K562 (cell line): Measurements from ENCODE around the gene ACO2. TPM values are rescaled to one million over a fixed set of nuclear protein-coding genes. Genes with fewer than 3 reads are reported as not detected.

ENCODE experiments used
- ATAC-seq: fragments of 200-7000 bp; cut with Tn5 transposase; 3 replicates; pipeline ENCODE4 v1.9.1; 2020; ENCODE audit warnings: moderate library complexity
- Bru-seq: library from RNA; stranded (reverse); fragments of 400-500 nt; gene quantifications from one replicate; lab custom pipeline; 2021; lab: Mats Ljungman, UMichigan
- BruChase-seq, 2 experiments: library from RNA; stranded (reverse); fragments of 400-500 nt; gene quantifications; one replicate each; lab custom pipeline; 2021; lab: Mats Ljungman, UMichigan
- BruUV-seq: library from RNA; stranded (reverse); fragments of 400-500 nt; replicated peaks from 2 replicates; lab custom pipeline; 2021; lab: Mats Ljungman, UMichigan
- CTCF ChIA-PET: fragments of 300-600 bp; formaldehyde crosslinking; extraction: SDS; loops from one replicate; lab custom pipeline; 2021; ENCODE audit warnings: low intra/inter-chr PET ratio; lab: Yijun Ruan, JAX
- POLR2A ChIA-PET: fragments of 300-600, 350-650 bp; sonication (Branson Sonifier 250); formaldehyde crosslinking; extraction: SDS; loops from one replicate; lab custom pipeline; 2021; ENCODE audit warnings: antibody characterized with exemption, inconsistent platforms; lab: Yijun Ruan, JAX
- DNase-seq, 4 experiments: peaks; one replicate each; pipeline versions ENCODE4 v3.0.0 to v3.0.0-alpha.2; 2011 to 2018; ENCODE audit warnings: low spot score in 3 of 4, mixed read lengths in 3 of 4; ENCODE audit errors: extremely low read depth in 1 of 4
- FAIRE-seq: peaks from 2 replicates; lab custom pipeline; 2011; peaks lifted over from hg19 to GRCh38; lab: Jason Lieb, UNC
- H2AFZ ChIP-seq: 2 replicates; pipeline ENCODE4 v1.6.0; 2011; ENCODE audit warnings: low read depth, low read length, control low read depth, inconsistent platforms
- H3K27ac ChIP-seq: fragments of 200-600 bp; 3 replicates; pipeline ENCODE4 v1.8.0; 2011; ENCODE audit warnings: low read depth, mild to moderate bottlenecking, control low read depth, inconsistent platforms, low read length, moderate library complexity, mixed read lengths; ENCODE audit errors: extremely low read depth
- H3K27me3 ChIP-seq, 2 experiments: fragments of 300-600 bp in 1 of 2; 2 replicates in 1 of 2; 3 replicates in 1 of 2; pipeline versions ENCODE4 v1.6.0 to v1.8.0; 2011; ENCODE audit warnings: inconsistent platforms in 2 of 2, low read length in 2 of 2, mild to moderate bottlenecking in 1 of 2, mixed read lengths in 1 of 2, moderate library complexity in 1 of 2; ENCODE audit not compliant: control insufficient read depth in 2 of 2, insufficient read depth in 2 of 2
- H3K36me3 ChIP-seq: fragments of 300-600 bp; 3 replicates; pipeline ENCODE4 v1.8.0; 2011; ENCODE audit warnings: mild to moderate bottlenecking, low read length, inconsistent platforms; ENCODE audit not compliant: control insufficient read depth, insufficient read depth
- H3K4me1 ChIP-seq, 2 experiments: fragments of 200-600 bp in 1 of 2; replicated peaks in 1 of 2; 2 replicates in 1 of 2; 3 replicates in 1 of 2; pipeline versions ENCODE4 v1.5.1 to v1.8.0; 2011; ENCODE audit warnings: inconsistent platforms in 2 of 2, low read length in 2 of 2, mild to moderate bottlenecking in 1 of 2, mixed read lengths in 1 of 2, moderate library complexity in 1 of 2; ENCODE audit not compliant: control insufficient read depth in 2 of 2, insufficient read depth in 2 of 2
- H3K4me2 ChIP-seq: 2 replicates; pipeline ENCODE4 v1.6.1; 2011; ENCODE audit warnings: low read length, control low read depth, inconsistent platforms, mixed read lengths; ENCODE audit not compliant: insufficient read depth
- H3K4me3 ChIP-seq: fragments of 200-600 bp; sonication (generic), shearing (Covaris generic); 2 replicates; pipeline ENCODE4 v1.5.1; 2016; ENCODE audit warnings: control low read depth, inconsistent platforms
- H3K79me2 ChIP-seq: fragments of 200-600 bp; 3 replicates; pipeline ENCODE4 v1.8.0; 2011; ENCODE audit warnings: low read length, inconsistent platforms; ENCODE audit not compliant: control insufficient read depth, insufficient read depth
- H3K9ac ChIP-seq, 2 experiments: 2 replicates each; pipeline versions ENCODE4 v1.6.0 to v1.6.1; 2011; ENCODE audit warnings: low read depth in 2 of 2, low read length in 2 of 2, control low read depth in 1 of 2, inconsistent platforms in 1 of 2, mild to moderate bottlenecking in 1 of 2, mixed read lengths in 1 of 2; ENCODE audit not compliant: insufficient read depth in 1 of 2
- H3K9me1 ChIP-seq: one replicate; pipeline ENCODE4 v1.6.0; 2011; ENCODE audit warnings: inconsistent platforms, mild to moderate bottlenecking, low read length, moderate library complexity; ENCODE audit not compliant: control insufficient read depth, insufficient read depth
- H3K9me3 ChIP-seq: replicated peaks from 2 replicates; pipeline ENCODE4 v1.5.1; 2011; ENCODE audit warnings: low read depth, low read length, inconsistent platforms; ENCODE audit not compliant: control insufficient read depth, insufficient read depth
- H4K20me1 ChIP-seq: replicated peaks from 2 replicates; pipeline ENCODE4 v1.6.1; 2011; ENCODE audit warnings: low read length, inconsistent platforms, mixed read lengths; ENCODE audit not compliant: control insufficient read depth, insufficient read depth
- ETV1 ChIP-seq: fragments of 450-650 bp; conservative IDR thresholded peaks from 2 replicates; pipeline ENCODE4 v1.6.1; 2016; ENCODE audit warnings: missing genetic modification characterization, control low read depth, low read depth, missing compliant biosample characterization
- FOXA1 ChIP-seq: fragments of 450-650 bp; IDR thresholded peaks from 2 replicates; pipeline ENCODE4 v1.6.1; 2016; ENCODE audit warnings: mild to moderate bottlenecking, borderline replicate concordance
- GATAD2B ChIP-seq: fragments of 450-650 bp; IDR thresholded peaks from 2 replicates; pipeline ENCODE4 v1.6.1; 2017; ENCODE audit warnings: mild to moderate bottlenecking, borderline replicate concordance
- HDGF ChIP-seq: fragments of 450-650 bp; IDR thresholded peaks from 2 replicates; pipeline ENCODE4 v1.6.1; 2016
- HOXB6 ChIP-seq: fragments of 250-450 bp; sonication (Bioruptor Pico); IDR thresholded peaks from 2 replicates; pipeline ENCODE4 v1.5.1; 2022; ENCODE audit warnings: mild to moderate bottlenecking, borderline replicate concordance
- MBD1 ChIP-seq: fragments of 250-450 bp; sonication (Bioruptor Pico); IDR thresholded peaks from 2 replicates; pipeline ENCODE4 v1.8.0; 2022; ENCODE audit warnings: inconsistent platforms
- NONO ChIP-seq, 2 experiments: fragments of 200-400 bp in 1 of 2; fragments of 450-650 bp in 1 of 2; formaldehyde crosslinking in 1 of 2; IDR thresholded peaks; 2 replicates each; pipeline ENCODE4 v1.6.1; 2017; ENCODE audit warnings: low read depth in 2 of 2, mild to moderate bottlenecking in 2 of 2, moderate library complexity in 2 of 2, low read length in 1 of 2
- NR3C1 ChIP-seq: sonication (generic); formaldehyde crosslinking; IDR thresholded peaks from 2 replicates; pipeline ENCODE4 v1.8.1; 2022; ENCODE audit warnings: missing genetic modification reagents
- SREBF2 ChIP-seq: sonication (generic); formaldehyde crosslinking; IDR thresholded peaks from 2 replicates; pipeline ENCODE4 v1.4.0; 2020; ENCODE audit warnings: mild to moderate bottlenecking, missing genetic modification reagents
- ZBTB8A ChIP-seq: fragments of 450-650 bp; IDR thresholded peaks from 2 replicates; pipeline ENCODE4 v1.6.1; 2018; ENCODE audit warnings: mild to moderate bottlenecking, moderate library complexity; ENCODE audit not compliant: partially characterized antibody
- ZNF146 ChIP-seq: IDR thresholded peaks from one replicate; pipeline ENCODE4 v1.6.1; 2018; ENCODE audit warnings: missing compliant biosample characterization; ENCODE audit not compliant: unreplicated experiment
- ZNF232 ChIP-seq: sonication (generic); formaldehyde crosslinking; IDR thresholded peaks from 2 replicates; pipeline ENCODE4 v1.8.0; 2022; ENCODE audit warnings: mild to moderate bottlenecking, missing genetic modification reagents
- ZNF444 ChIP-seq: fragments of 250-450 bp; sonication (Bioruptor Pico); IDR thresholded peaks from 2 replicates; pipeline ENCODE4 v1.4.0; 2020; ENCODE audit warnings: mild to moderate bottlenecking, moderate library complexity
- ZNF583 ChIP-seq: fragments of 250-450 bp; sonication (Bioruptor Pico); IDR thresholded peaks from 2 replicates; pipeline ENCODE4 v1.4.0; 2020
- WGBS: fragments of 100-300 bp; shearing (Covaris generic); methylation state at CpG from one replicate; pipeline ENCODE4 v1.1.6; 2016; ENCODE audit warnings: low coverage, mixed read lengths; ENCODE audit not compliant: insufficient coverage; ENCODE audit errors: missing lambda C conversion rate; 5-methylcytosine and 5-hydroxymethylcytosine counted together
- in situ Hi-C: fragments of 300-500 bp; cut with MboI; formaldehyde crosslinking; loops from 4 replicates; pipeline ENCODE4 v1.15.0; 2018; ENCODE audit warnings: inconsistent platforms, mixed read lengths
- intact Hi-C: fragments of 100-400 bp; cut with micrococcal nuclease; formaldehyde crosslinking; loops from 2 replicates; pipeline ENCODE4 v1.14.2; 2022
- long read RNA-seq, 3 experiments: library from polyadenylated mRNA in 2 of 3; library from RNA in 1 of 3; unstranded in 2 of 3; stranded (forward) in 1 of 3; transcript quantifications; one replicate each; pipeline ENCODE4 v2.0.0, GENCODE V29; 2019 to 2022
- polyA minus RNA-seq, 3 experiments: library from RNA; depleted of rRNA, polyadenylated mRNA; stranded (reverse); fragments of >200 nt; gene quantifications; 2 replicates each; pipeline ENCODE4 v1.2.3, GENCODE V29; 2011
- polyA plus RNA-seq, 8 experiments: library from polyadenylated mRNA; depleted of rRNA in 4 of 8; stranded (reverse) in 5 of 8; unstranded in 3 of 8; fragments of >200 nt; fragmentation: Nextera tagmentation in 2 of 8; fragmentation: Illumina TruSeq in 1 of 8; extraction: Ambion mirVana in 2 of 8; extraction: Trizol in 1 of 8; gene quantifications; 2 replicates each; pipeline versions ENCODE4 v1.2.1 to v1.2.3, GENCODE V29; 2011 to 2014; ENCODE audit warnings: inconsistent platforms in 1 of 8, missing spikeins in 1 of 8
- total RNA-seq, 7 experiments: library from RNA; depleted of rRNA in 6 of 7; stranded (reverse); fragments of >200 nt in 6 of 7; fragmentation: Illumina TruSeq in 2 of 7; extraction: Trizol in 2 of 7; gene quantifications; 2 replicates each; pipeline versions ENCODE4 v1.2.1 to v1.2.3, GENCODE V29; 2011 to 2021; ENCODE audit warnings: low replicate concordance in 1 of 7

Gene ACO2
- total RNA-seq (2011; cell fraction: chromatin; rRNA removed; ENCODE audit: low replicate concordance): 66.8 and 134 TPM in 2 replicates
- 96.2 and 100 TPM in 2 replicates for total RNA-seq (2011; cell fraction: nucleolus; rRNA removed)
- 83.8 and 84.8 TPM in 2 replicates for total RNA-seq (2011; cell fraction: nucleoplasm; rRNA removed)
- 84.1 and 116 TPM in 2 replicates for total RNA-seq (2014; rRNA removed)
- total RNA-seq (2014; rRNA removed; fragmentation: Illumina TruSeq; extraction: Trizol): 34.1 and 42.1 TPM in 2 replicates
- 52.5 and 53.3 TPM in 2 replicates for total RNA-seq (2015; rRNA removed; fragmentation: Illumina TruSeq; extraction: Trizol)
- total RNA-seq (2021): 117 and 119 TPM in 2 replicates
- 17.0 and 41.7 TPM in 2 replicates for polyA plus RNA-seq (2011; rRNA removed)
- polyA plus RNA-seq (2011; cell fraction: cytosol; rRNA removed): 32.6 and 36.3 TPM in 2 replicates
- 119 and 126 TPM in 2 replicates for polyA plus RNA-seq (2011; cell fraction: nucleus; rRNA removed)
- 86.0 and 125 TPM in 2 replicates for polyA plus RNA-seq (2012)
- 109 and 111 TPM in 2 replicates for polyA plus RNA-seq (2014; fragmentation: Illumina TruSeq; extraction: Trizol)
- polyA plus RNA-seq (2014; fragmentation: Nextera tagmentation; extraction: Ambion mirVana): 10 to 100 TPM; 16.2 to 28.7 TPM
- 43.2 and 54.6 TPM in 2 replicates for polyA plus RNA-seq (2014; rRNA removed)
- polyA minus RNA-seq (2011; rRNA and poly(A)+ RNA removed): 14.8 and 25.3 TPM in 2 replicates
- polyA minus RNA-seq (2011; cell fraction: cytosol; rRNA and poly(A)+ RNA removed): 42.2 and 69.6 TPM in 2 replicates
- polyA minus RNA-seq (2011; cell fraction: nucleus; rRNA and poly(A)+ RNA removed): 39.7 and 49.1 TPM in 2 replicates
- percentile 74 among the genes with signal in this experiment for Bru-seq, nascent RNA
- BruChase-seq, experiment 1, labeled RNA remaining after a 2-hour chase: percentile 78 among the genes with signal in this experiment
- percentile 76 among the genes with signal in this experiment for BruChase-seq, experiment 2, labeled RNA remaining after a 6-hour chase
- long read RNA-seq, experiment 1, transcript ACO2-201 (18 exons, 2,741 nt): major isoform, 180 of 377 reads
- long read RNA-seq, experiment 1, partial matches to known transcripts: 122 of 377 reads
- long read RNA-seq, experiment 1, other reads (novel, unspliced or antisense): 75 of 377 reads
- long read RNA-seq, experiment 2, transcript ACO2-201 (18 exons, 2,741 nt): major isoform, 72 of 180 reads
- long read RNA-seq, experiment 2, partial matches to known transcripts: 71 of 180 reads
- long read RNA-seq, experiment 2, other reads (novel, unspliced or antisense): 37 of 180 reads
- long read RNA-seq, experiment 3, transcript ACO2-201 (18 exons, 2,741 nt): major isoform, 74 of 116 reads
- long read RNA-seq, experiment 3, partial matches to known transcripts: 29 of 116 reads
- long read RNA-seq, experiment 3, other reads (novel, unspliced or antisense): 13 of 116 reads

GRCh38 chr22:41468381-41469217 lies at the start of gene ACO2, which contains the start of gene PHF5A:
ACO2 (plus strand) TSS chr22:41469117; CDS start chr22:41469147, 30 bp downstream.
PHF5A (minus strand) TSS chr22:41468692; CDS start chr22:41468653, 39 bp downstream.
- POLR2A ChIA-PET: interaction anchor here (0.6 to 4.7 kb wide), 17 partner anchors 9 to 1747 kb away, joined by 3 to 36 read pairs (median 5); partner anchors contain the start of genes DESI1, TEF, TOB2 and XRCC6
- in situ Hi-C loops: no loop called here
- Histone ChIP-seq H3K27me3 (no peaks in the 10 kb centered on the region), H3K4me2 (peak within 1 kb of the TSS; percentile 88), H3K9ac (peak within 1 kb of the TSS; percentile 96), H3K27ac (peak within 1 kb of the TSS; percentile 97), H3K4me1 (peaks cover 0 to 9% of the 10 kb centered on the region in 2 experiments; a peak in 2 of 5 replicates), H3K9me3 (no peaks in the 10 kb centered on the region), H3K9me1 (peaks cover 3% of the 10 kb centered on the region), H3K4me3 (peak within 1 kb of the TSS; percentile 89), H2AFZ (peak within 1 kb of the TSS; percentile 99), H3K36me3 (peaks cover 76% of the 10 kb centered on the region), H3K79me2 (peaks cover 83% of the 10 kb centered on the region), H4K20me1 (0 out of 2 replicates have a peak, but pooled peaks cover 4% of the 10 kb centered on the region)
- peak; percentile 96 for ATAC-seq
- 1% methylated on average over 30 of the region's 51 CpGs for WGBS
- CTCF ChIA-PET: no interaction called here
- intact Hi-C loops: loop anchor here (2.0 to 10.0 kb wide), 3 partner anchors 20 to 184 kb away; partner anchors contain the start of gene RANGAP1
- FAIRE-seq: peak; percentile 98
- no TSS peak for BruUV-seq
- peak; percentile 77 to 96 (median 85) for DNase-seq
- TF ChIP-seq ZNF583 (CRISPR knock-in tag) (no peak), HOXB6 (CRISPR knock-in tag) (no peak), GATAD2B (no peak), NR3C1 (CRISPR knock-in tag) (no peak), NONO (IDR thresholded peaks at IDR 0.05; ENCODE audit: low read depth in 2 of 2, low read length in 1 of 2) (no peak), ZNF146 (CRISPR knock-in tag) (no peak), FOXA1 (no peak), MBD1 (CRISPR knock-in tag) (no peak), HDGF (no peak), ETV1 (peak; percentile 49; the same call in 1 of the 2 replicates), ZNF232 (no peak), ZNF444 (CRISPR knock-in tag) (no peak), SREBF2 (0 out of 2 replicates have a peak, but pooled peaks have one; percentile 83), ZBTB8A (no peak)
